Measurements from ENCODE around the gene MYADM. TPM values are rescaled to one million over a fixed set of nuclear protein-coding genes. Genes with fewer than 3 reads are reported as not detected.

The MYADM gene
- polyA plus RNA-seq, 1 donor from 2014 or later, result 2.5 TPM

- Histone ChIP-seq H3K9me2 (ENCODE audit: insufficient read depth, low read length) (no peaks in the 10 kb centered on the region), H3K36me3 (ENCODE audit: insufficient read depth, low read length) (no peaks in the 10 kb centered on the region), H3K4me2 (ENCODE audit: low read length) (no peak overlapping the region), H3K4me3 (ENCODE audit: low read length) (no peak overlapping the region), H3K79me2 (replicated peaks; ENCODE audit: insufficient read depth, low read length) (no peaks in the 10 kb centered on the region), H2AFZ (ENCODE audit: low read depth, low read length) (no peak overlapping the region), H3K9ac (ENCODE audit: low read length) (no peak overlapping the region), H4K20me1 (ENCODE audit: insufficient read depth) (no peaks in the 10 kb centered on the region), H3F3A (ENCODE audit: insufficient read depth, low read length, poor library complexity, severe bottlenecking) (no peaks in the 10 kb centered on the region), H3K27ac (ENCODE audit: low read length) (no peak overlapping the region), H3K9me3 (ENCODE audit: low read length) (no peaks in the 10 kb centered on the region), H3K27me3 (ENCODE audit: insufficient read depth, low read depth, low read length) (no peaks in the 10 kb centered on the region)
- TF ChIP-seq RAD21 (conservative IDR thresholded peaks at IDR 0.05) (no peak), SMC3 (conservative IDR thresholded peaks at IDR 0.05; ENCODE audit: poor library complexity) (no peak), REST (IDR thresholded peaks at IDR 0.05; ENCODE audit: borderline replicate concordance) (no peak), EZH2 (IDR thresholded peaks at IDR 0.05; ENCODE audit: borderline replicate concordance, insufficient read depth, low read length, poor library complexity, severe bottlenecking) (no peak)
Measured at GRCh38 chr19:53892301-53892980, 24.8 kb downstream of the MYADM start.

GRCh38 chr19:53892981-53893325 lies 25.3 kb downstream of the MYADM start:
- H3K4me3 ChIP-seq (ENCODE audit: low read length), result no peak overlapping the region
- no peaks in the 10 kb centered on the region for H3K27me3 ChIP-seq (ENCODE audit: insufficient read depth, low read depth, low read length)
- no peaks in the 10 kb centered on the region for H3K9me2 ChIP-seq (ENCODE audit: insufficient read depth, low read length)
- no peak overlapping the region for H3K27ac ChIP-seq (ENCODE audit: low read length)
- no peak overlapping the region for H2AFZ ChIP-seq (ENCODE audit: low read depth, low read length)
- no peaks in the 10 kb centered on the region for H4K20me1 ChIP-seq (ENCODE audit: insufficient read depth)
- no peak overlapping the region for H3K9ac ChIP-seq (ENCODE audit: low read length)
- TF ChIP-seq EP300 (conservative IDR thresholded peaks at IDR 0.05; ENCODE audit: poor library complexity, severe bottlenecking), result no peak
- TF ChIP-seq REST (IDR thresholded peaks at IDR 0.05; ENCODE audit: borderline replicate concordance), result no peak
- no peak for TF ChIP-seq SMC3 (conservative IDR thresholded peaks at IDR 0.05; ENCODE audit: poor library complexity)
- no peak for TF ChIP-seq TAF1 (IDR thresholded peaks at IDR 0.05; ENCODE audit: low read depth)
- TF ChIP-seq EZH2 (IDR thresholded peaks at IDR 0.05; ENCODE audit: borderline replicate concordance, insufficient read depth, low read length, poor library complexity, severe bottlenecking), result no peak
- TF ChIP-seq MXI1 (conservative IDR thresholded peaks at IDR 0.05; ENCODE audit: poor library complexity, severe bottlenecking), result no peak
- TF ChIP-seq RAD21 (conservative IDR thresholded peaks at IDR 0.05), result no peak
- no peak for TF ChIP-seq CTCF (IDR thresholded peaks at IDR 0.05; ENCODE audit: poor library complexity, severe bottlenecking)
- TF ChIP-seq POLR2AphosphoS5 (IDR thresholded peaks at IDR 0.05), result no peak
- no peak overlapping the region for H3K4me2 ChIP-seq (ENCODE audit: low read length)
- H3F3A ChIP-seq (ENCODE audit: insufficient read depth, low read length, poor library complexity, severe bottlenecking), result no peaks in the 10 kb centered on the region
- no peaks in the 10 kb centered on the region for H3K36me3 ChIP-seq (ENCODE audit: insufficient read depth, low read length)
- H3K9me3 ChIP-seq (ENCODE audit: low read length), result no peaks in the 10 kb centered on the region
- no peaks in the 10 kb centered on the region for H3K79me2 ChIP-seq (replicated peaks; ENCODE audit: insufficient read depth, low read length)

Measured in neural cell (in vitro differentiated cells).